Measurements from ENCODE around the gene SELP. TPM values are rescaled to one million over a fixed set of nuclear protein-coding genes. Genes with fewer than 3 reads are reported as not detected.

SELP gene
- total RNA-seq, 1 donor from 2014 or later: not detected

GRCh38 chr1:169550294-169550693, 79.6 kb downstream of the SELP start:
- Mint-ChIP-seq H3K4me1 (ENCODE audit: unreplicated experiment) (no peaks in the 10 kb centered on the region), H3K9me3 (ENCODE audit: unreplicated experiment) (no peaks in the 10 kb centered on the region), H3K27ac (ENCODE audit: unreplicated experiment) (no peak overlapping the region), H3K4me3 (ENCODE audit: unreplicated experiment) (no peak overlapping the region), H3K27me3 (ENCODE audit: unreplicated experiment) (peaks cover 30% of the 10 kb centered on the region), H3K36me3 (ENCODE audit: unreplicated experiment) (no peaks in the 10 kb centered on the region)
- DNase-seq (ENCODE audit: extremely low spot score, unreplicated experiment): no peak
- peak; percentile 58 for TF ChIP-seq CTCF (IDR thresholded peaks at IDR 0.05)

- no peak overlapping the region for H3K27ac Mint-ChIP-seq (ENCODE audit: unreplicated experiment)
- H3K36me3 Mint-ChIP-seq (ENCODE audit: unreplicated experiment): no peaks in the 10 kb centered on the region
- no peak for TF ChIP-seq CTCF (IDR thresholded peaks at IDR 0.05)
- H3K9me3 Mint-ChIP-seq (ENCODE audit: unreplicated experiment): no peaks in the 10 kb centered on the region
- H3K4me1 Mint-ChIP-seq (ENCODE audit: unreplicated experiment): no peaks in the 10 kb centered on the region
- no peak for DNase-seq (ENCODE audit: extremely low spot score, unreplicated experiment)
- H3K4me3 Mint-ChIP-seq (ENCODE audit: unreplicated experiment): no peak overlapping the region
- peaks cover 31% of the 10 kb centered on the region for H3K27me3 Mint-ChIP-seq (ENCODE audit: unreplicated experiment)
Observed at GRCh38 chr1:169548282-169548681, 81.6 kb downstream of the SELP start.

- H3K4me3 Mint-ChIP-seq (ENCODE audit: unreplicated experiment): no peak overlapping the region
- H3K4me1 Mint-ChIP-seq (ENCODE audit: unreplicated experiment): no peaks in the 10 kb centered on the region
- no peak for DNase-seq (ENCODE audit: extremely low spot score, unreplicated experiment)
- no peak overlapping the region for H3K27ac Mint-ChIP-seq (ENCODE audit: unreplicated experiment)
- H3K36me3 Mint-ChIP-seq (ENCODE audit: unreplicated experiment): no peaks in the 10 kb centered on the region
- H3K9me3 Mint-ChIP-seq (ENCODE audit: unreplicated experiment): no peaks in the 10 kb centered on the region
- peaks cover 33% of the 10 kb centered on the region for H3K27me3 Mint-ChIP-seq (ENCODE audit: unreplicated experiment)
- peak; percentile 85 for TF ChIP-seq CTCF (IDR thresholded peaks at IDR 0.05)
Observed at GRCh38 chr1:169546087-169546995, 83.6 kb downstream of the SELP start.

- no peak for TF ChIP-seq CTCF (IDR thresholded peaks at IDR 0.05)
- H3K27ac Mint-ChIP-seq (ENCODE audit: unreplicated experiment): no peak overlapping the region
- no peaks in the 10 kb centered on the region for H3K36me3 Mint-ChIP-seq (ENCODE audit: unreplicated experiment)
- no peak overlapping the region for H3K4me3 Mint-ChIP-seq (ENCODE audit: unreplicated experiment)
- no peaks in the 10 kb centered on the region for H3K9me3 Mint-ChIP-seq (ENCODE audit: unreplicated experiment)
- no peaks in the 10 kb centered on the region for H3K4me1 Mint-ChIP-seq (ENCODE audit: unreplicated experiment)
- DNase-seq (ENCODE audit: extremely low spot score, unreplicated experiment): no peak
- peaks cover 29% of the 10 kb centered on the region for H3K27me3 Mint-ChIP-seq (ENCODE audit: unreplicated experiment)
Observed at GRCh38 chr1:169545472-169545871, 84.5 kb downstream of the SELP start.

- H3K36me3 Mint-ChIP-seq (ENCODE audit: unreplicated experiment): no peaks in the 10 kb centered on the region
- TF ChIP-seq CTCF (IDR thresholded peaks at IDR 0.05): no peak
- peaks cover 24% of the 10 kb centered on the region for H3K27me3 Mint-ChIP-seq (ENCODE audit: unreplicated experiment)
- no peak overlapping the region for H3K27ac Mint-ChIP-seq (ENCODE audit: unreplicated experiment)
- no peaks in the 10 kb centered on the region for H3K9me3 Mint-ChIP-seq (ENCODE audit: unreplicated experiment)
- H3K4me3 Mint-ChIP-seq (ENCODE audit: unreplicated experiment): no peak overlapping the region
- DNase-seq (ENCODE audit: extremely low spot score, unreplicated experiment): no peak
- H3K4me1 Mint-ChIP-seq (ENCODE audit: unreplicated experiment): no peaks in the 10 kb centered on the region
Observed at GRCh38 chr1:169538998-169539871, 90.7 kb downstream of the SELP start.
